Measurements from ENCODE around the gene NHS. TPM values are rescaled to one million over a fixed set of nuclear protein-coding genes. Genes with fewer than 3 reads are reported as not detected.

The NHS gene
- total RNA-seq, 2 donors from 2014 or later = 6.0 to 7.3 TPM

DNA sequence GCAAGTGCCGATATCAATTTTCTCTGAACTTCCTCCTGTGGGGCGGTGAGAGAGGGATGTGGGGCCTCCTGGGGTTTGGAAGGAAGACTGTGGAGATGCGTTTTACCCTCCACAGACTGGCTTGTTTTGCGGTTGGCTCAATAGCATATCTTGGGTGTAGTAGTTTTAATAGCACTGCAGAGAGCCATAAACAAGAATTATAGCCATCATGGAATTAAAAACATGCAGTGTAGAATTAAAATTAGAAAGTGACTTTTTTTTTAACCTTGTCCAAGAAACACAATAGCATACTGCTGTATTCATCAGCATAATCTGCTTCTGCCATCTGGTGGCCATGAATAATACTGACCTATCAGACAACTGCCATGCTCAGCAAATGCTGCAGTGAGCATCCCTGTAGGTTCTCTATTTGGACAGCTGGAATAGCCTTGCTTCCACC lies 315.0 kb downstream of the NHS start:
- H3K9me3 Mint-ChIP-seq = no peaks in the 10 kb centered on the region
- WGBS, 2 experiments (ENCODE audit: insufficient coverage in 1 of 2, insufficient read length in 1 of 2) = 44% methylated on average over 3 of the region's 4 CpGs; no CpG with 5 or more reads in 1 of the 2 experiments
- Histone ChIP-seq H3K27ac (ENCODE audit: low read depth, low read length) (no peak overlapping the region), H3K36me3 (ENCODE audit: control insufficient read depth, insufficient read depth, low read length) (no peaks in the 10 kb centered on the region), H3K4me3 (ENCODE audit: low read length) (no peak overlapping the region), H3K9me3 (ENCODE audit: control insufficient read depth, low read length) (no peaks in the 10 kb centered on the region), H3K9ac (ENCODE audit: extremely low read depth, low read length, poor library complexity, severe bottlenecking) (no peak overlapping the region), H3K4me1 (ENCODE audit: control insufficient read depth, insufficient read depth, low read length) (no peaks in the 10 kb centered on the region), H3K27me3 (ENCODE audit: control insufficient read depth, insufficient read depth, low read length, poor library complexity, severe bottlenecking) (no peaks in the 10 kb centered on the region)
- DNase-seq = peak; percentile 69
- H3K4me1 Mint-ChIP-seq = peaks cover 2% of the 10 kb centered on the region
- no peaks in the 10 kb centered on the region for H3K27me3 Mint-ChIP-seq (ENCODE audit: insufficient read depth)
- no peaks in the 10 kb centered on the region for H3K36me3 Mint-ChIP-seq (ENCODE audit: low read depth)
- TF ChIP-seq, protein P1, sequence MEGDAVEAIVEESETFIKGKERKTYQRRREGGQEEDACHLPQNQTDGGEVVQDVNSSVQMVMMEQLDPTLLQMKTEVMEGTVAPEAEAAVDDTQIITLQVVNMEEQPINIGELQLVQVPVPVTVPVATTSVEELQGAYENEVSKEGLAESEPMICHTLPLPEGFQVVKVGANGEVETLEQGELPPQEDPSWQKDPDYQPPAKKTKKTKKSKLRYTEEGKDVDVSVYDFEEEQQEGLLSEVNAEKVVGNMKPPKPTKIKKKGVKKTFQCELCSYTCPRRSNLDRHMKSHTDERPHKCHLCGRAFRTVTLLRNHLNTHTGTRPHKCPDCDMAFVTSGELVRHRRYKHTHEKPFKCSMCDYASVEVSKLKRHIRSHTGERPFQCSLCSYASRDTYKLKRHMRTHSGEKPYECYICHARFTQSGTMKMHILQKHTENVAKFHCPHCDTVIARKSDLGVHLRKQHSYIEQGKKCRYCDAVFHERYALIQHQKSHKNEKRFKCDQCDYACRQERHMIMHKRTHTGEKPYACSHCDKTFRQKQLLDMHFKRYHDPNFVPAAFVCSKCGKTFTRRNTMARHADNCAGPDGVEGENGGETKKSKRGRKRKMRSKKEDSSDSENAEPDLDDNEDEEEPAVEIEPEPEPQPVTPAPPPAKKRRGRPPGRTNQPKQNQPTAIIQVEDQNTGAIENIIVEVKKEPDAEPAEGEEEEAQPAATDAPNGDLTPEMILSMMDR (conservative IDR thresholded peaks at IDR 0.05) = peak; percentile 89
- H3K27ac Mint-ChIP-seq = no peak overlapping the region
- no peak overlapping the region for H3K4me3 Mint-ChIP-seq

DNA sequence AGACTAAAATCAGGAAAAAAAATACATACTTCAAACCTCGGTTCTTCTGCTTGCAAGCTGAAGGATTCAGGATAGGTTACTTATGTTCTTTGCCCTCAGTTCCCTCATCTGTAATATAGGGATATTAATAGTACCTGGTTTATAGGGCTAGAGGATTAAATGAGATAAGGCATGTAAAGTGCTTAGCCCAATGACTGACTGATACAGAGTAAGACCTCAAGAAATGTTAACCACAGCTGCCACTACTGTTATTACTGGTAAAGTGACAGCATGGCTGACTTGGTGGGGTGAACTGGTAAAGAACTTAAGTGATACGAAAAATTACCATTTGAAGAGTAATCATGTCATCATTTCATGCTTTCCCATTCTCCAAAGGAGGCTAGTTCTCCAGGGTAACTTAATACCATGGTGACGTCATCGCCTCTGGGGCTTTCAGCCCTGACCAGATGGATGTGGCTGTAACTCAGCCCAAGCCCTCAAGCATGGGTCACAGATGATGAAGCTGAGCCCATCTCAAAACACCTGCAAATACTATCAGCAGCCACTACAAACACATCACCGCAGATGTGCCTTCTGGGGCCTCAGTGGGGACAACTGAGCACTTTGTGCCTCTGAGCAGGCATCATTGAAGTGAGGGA lies 317.8 kb downstream of the NHS start:
- H3K27me3 Mint-ChIP-seq (ENCODE audit: insufficient read depth) = no peaks in the 10 kb centered on the region
- H3K4me3 Mint-ChIP-seq = no peak overlapping the region
- no peaks in the 10 kb centered on the region for H3K9me3 ChIP-seq (ENCODE audit: control insufficient read depth, low read length)
- H3K27ac Mint-ChIP-seq = no peak overlapping the region
- no peaks in the 10 kb centered on the region for H3K36me3 Mint-ChIP-seq (ENCODE audit: low read depth)
- DNase-seq = peak; percentile 46
- WGBS, 2 experiments (ENCODE audit: insufficient coverage in 1 of 2, insufficient read length in 1 of 2) = 75% methylated on average over 5 of the region's 5 CpGs; no CpG with 5 or more reads in 1 of the 2 experiments
- H3K4me1 ChIP-seq (ENCODE audit: control insufficient read depth, insufficient read depth, low read length) = no peaks in the 10 kb centered on the region
- TF ChIP-seq, protein P1 (conservative IDR thresholded peaks at IDR 0.05) = no peak
- no peak overlapping the region for H3K27ac ChIP-seq (ENCODE audit: low read depth, low read length)
- H3K36me3 ChIP-seq (ENCODE audit: control insufficient read depth, insufficient read depth, low read length) = no peaks in the 10 kb centered on the region
- no peaks in the 10 kb centered on the region for H3K9me3 Mint-ChIP-seq
- no peak overlapping the region for H3K4me3 ChIP-seq (ENCODE audit: low read length)
- no peaks in the 10 kb centered on the region for H3K27me3 ChIP-seq (ENCODE audit: control insufficient read depth, insufficient read depth, low read length, poor library complexity, severe bottlenecking)
- H3K4me1 Mint-ChIP-seq = peaks cover 2% of the 10 kb centered on the region
- no peak overlapping the region for H3K9ac ChIP-seq (ENCODE audit: extremely low read depth, low read length, poor library complexity, severe bottlenecking)

DNA sequence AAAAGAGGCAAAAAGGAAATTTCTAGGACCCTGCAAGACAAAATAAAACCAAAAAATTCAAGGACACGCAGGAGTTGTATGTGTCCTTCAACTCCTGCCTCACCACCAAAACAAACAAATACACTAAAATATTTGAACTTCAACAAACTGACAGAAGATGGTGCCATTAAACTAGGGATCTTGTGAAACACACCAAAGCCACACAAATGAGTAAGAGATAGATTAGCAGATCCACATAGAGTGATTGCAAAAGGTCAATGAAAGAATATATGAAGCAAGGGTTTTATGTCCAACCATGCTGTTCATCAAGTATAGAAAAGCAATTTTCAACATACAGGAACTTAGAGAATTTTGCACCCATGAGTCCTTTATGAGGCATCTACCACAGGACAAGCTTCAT lies 322.2 kb downstream of the NHS start:
- Histone ChIP-seq H3K27me3 (ENCODE audit: control insufficient read depth, insufficient read depth, low read length, poor library complexity, severe bottlenecking) (no peaks in the 10 kb centered on the region), H3K4me3 (ENCODE audit: low read length) (no peak overlapping the region), H3K27ac (ENCODE audit: low read depth, low read length) (no peak overlapping the region), H3K9ac (ENCODE audit: extremely low read depth, low read length, poor library complexity, severe bottlenecking) (no peak overlapping the region), H3K4me1 (ENCODE audit: control insufficient read depth, insufficient read depth, low read length) (no peaks in the 10 kb centered on the region), H3K9me3 (ENCODE audit: control insufficient read depth, low read length) (no peaks in the 10 kb centered on the region), H3K36me3 (ENCODE audit: control insufficient read depth, insufficient read depth, low read length) (no peaks in the 10 kb centered on the region)
- H3K9me3 Mint-ChIP-seq = no peaks in the 10 kb centered on the region
- H3K36me3 Mint-ChIP-seq (ENCODE audit: low read depth) = no peaks in the 10 kb centered on the region
- no peaks in the 10 kb centered on the region for H3K4me1 Mint-ChIP-seq
- WGBS, 2 experiments (ENCODE audit: insufficient coverage in 1 of 2, insufficient read length in 1 of 2) = 71% methylated on average over 1 of the region's 1 CpG; no CpG with 5 or more reads in 1 of the 2 experiments
- no peak overlapping the region for H3K27ac Mint-ChIP-seq
- TF ChIP-seq, protein P1 (conservative IDR thresholded peaks at IDR 0.05) = no peak
- H3K4me3 Mint-ChIP-seq = no peak overlapping the region
- DNase-seq = no peak
- no peaks in the 10 kb centered on the region for H3K27me3 Mint-ChIP-seq (ENCODE audit: insufficient read depth)
